Mesothelial cell of epicardium (in vitro differentiated cells): Measurements from ENCODE around the gene POU3F3. TPM values are rescaled to one million over a fixed set of nuclear protein-coding genes. Genes with fewer than 3 reads are reported as not detected.

Experiments used
- DNase-seq, 2 experiments: peaks; one replicate each; pipeline ENCODE4 v3.0.0; 2021; ENCODE audit warnings: low spot score in 2 of 2; ENCODE audit not compliant: unreplicated experiment in 2 of 2
- H3K27ac Mint-ChIP-seq: 2 replicates; pipeline ENCODE4 v1.8.0; 2021; ENCODE audit warnings: mixed read lengths
- H3K27me3 Mint-ChIP-seq: 2 replicates; pipeline ENCODE4 v1.8.0; 2021; ENCODE audit warnings: low read depth, mixed read lengths
- H3K36me3 Mint-ChIP-seq: 2 replicates; pipeline ENCODE4 v1.8.0; 2021; ENCODE audit warnings: mixed read lengths
- H3K4me1 Mint-ChIP-seq: 2 replicates; pipeline ENCODE4 v1.8.0; 2021; ENCODE audit warnings: mixed read lengths
- H3K4me3 Mint-ChIP-seq: 2 replicates; pipeline ENCODE4 v1.8.0; 2021; ENCODE audit warnings: mild to moderate bottlenecking, moderate library complexity, mixed read lengths
- H3K9me3 Mint-ChIP-seq: 2 replicates; pipeline ENCODE4 v1.8.0; 2021; ENCODE audit warnings: mixed read lengths
- CTCF ChIP-seq: fragments of 200-600 bp; sonication (generic); IDR thresholded peaks from one replicate; pipeline ENCODE4 v1.5.0; 2021; ENCODE audit warnings: antibody characterized with exemption; ENCODE audit not compliant: unreplicated experiment
- total RNA-seq: library from RNA; stranded (reverse); gene quantifications from 3 replicates; pipeline ENCODE4 v1.2.1, GENCODE V29; 2021

POU3F3 gene
- total RNA-seq, 1 donor from 2014 or later, result not detected

- Mint-ChIP-seq H3K27ac (no peak overlapping the region), H3K9me3 (no peaks in the 10 kb centered on the region), H3K27me3 (peaks cover 85% of the 10 kb centered on the region), H3K4me3 (no peak overlapping the region), H3K4me1 (no peaks in the 10 kb centered on the region), H3K36me3 (no peaks in the 10 kb centered on the region)
- DNase-seq, result no peak
- no peak for TF ChIP-seq CTCF
Measured at GRCh38 chr2:104897515-104898184, 43.7 kb downstream of the POU3F3 start.

- no peak for TF ChIP-seq CTCF
- Mint-ChIP-seq H3K4me1 (no peaks in the 10 kb centered on the region), H3K4me3 (no peak overlapping the region), H3K27me3 (peaks cover 76% of the 10 kb centered on the region), H3K9me3 (no peaks in the 10 kb centered on the region), H3K27ac (no peak overlapping the region), H3K36me3 (no peaks in the 10 kb centered on the region)
- DNase-seq, result no peak
Measured at GRCh38 chr2:104900608-104901007, 46.7 kb downstream of the POU3F3 start.

- H3K4me1 Mint-ChIP-seq, result no peaks in the 10 kb centered on the region
- no peak overlapping the region for H3K27ac Mint-ChIP-seq
- H3K36me3 Mint-ChIP-seq, result no peaks in the 10 kb centered on the region
- no peak for TF ChIP-seq CTCF
- H3K27me3 Mint-ChIP-seq, result peaks cover 76% of the 10 kb centered on the region
- no peak for DNase-seq
- H3K9me3 Mint-ChIP-seq, result no peaks in the 10 kb centered on the region
- H3K4me3 Mint-ChIP-seq, result no peak overlapping the region
Measured at GRCh38 chr2:104901037-104901881, 47.3 kb downstream of the POU3F3 start.

- Mint-ChIP-seq H3K27me3 (peaks cover 76% of the 10 kb centered on the region), H3K36me3 (no peaks in the 10 kb centered on the region), H3K4me3 (no peak overlapping the region), H3K9me3 (no peaks in the 10 kb centered on the region), H3K4me1 (no peaks in the 10 kb centered on the region), H3K27ac (no peak overlapping the region)
- TF ChIP-seq CTCF, result no peak
- no peak for DNase-seq
Measured at GRCh38 chr2:104902317-104902716, 48.4 kb downstream of the POU3F3 start.

Other genes starting within 250 kb of the POU3F3 start
- gene MRPS9, start 184.0 kb downstream of the POU3F3 start, total RNA-seq, result 36.2 to 39.6 TPM (median 37.1 TPM) in 3 replicates